Muscle of back (tissue), 11 donors: Measurements from ENCODE around the gene CHSY1. TPM values are rescaled to one million over a fixed set of nuclear protein-coding genes. Genes with fewer than 3 reads are reported as not detected.

Experiments used
- DNase-seq, 3 donors: peaks; one replicate each; pipeline versions ENCODE4 v3.0.0 to v3.0.0-alpha.2; 2013
- polyA plus RNA-seq, 10 donors: library from polyadenylated mRNA; unstranded; fragments of 120-200 nt; gene quantifications; one replicate each; pipeline ENCODE4 v1.2.1, GENCODE V29; 2013; ENCODE audit not compliant: insufficient read length in 10 of 10

CHSY1 gene
- polyA plus RNA-seq, 10 donors, result 31.2 to 48.4 (median 37.8) TPM

DNA sequence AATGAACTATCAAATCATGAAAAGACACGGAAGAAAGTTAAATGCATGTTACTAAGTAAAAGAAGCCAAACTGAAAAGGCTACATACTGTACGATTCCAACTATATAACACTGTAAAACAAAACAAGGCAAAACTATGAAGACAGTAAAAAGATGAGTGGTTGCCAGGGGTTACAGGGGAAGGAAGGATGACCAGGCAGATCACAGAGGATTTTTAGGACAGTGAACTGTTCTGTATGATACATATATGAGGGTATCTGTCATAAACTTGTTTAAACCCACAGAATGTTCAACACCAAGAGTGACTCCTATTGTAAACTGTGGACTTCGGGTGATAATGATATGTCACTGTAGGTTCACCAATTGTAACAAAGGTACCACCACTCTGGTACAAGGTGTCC, 60.6 kb downstream of the CHSY1 start:
- no peak for DNase-seq

GRCh38 chr15:101190092-101190595, 61.7 kb downstream of the CHSY1 start:
- no peak for DNase-seq

GRCh38 chr15:101189409-101190091, 62.3 kb downstream of the CHSY1 start:
- peak in 1 of 3 donors; percentile 59 for DNase-seq

DNA sequence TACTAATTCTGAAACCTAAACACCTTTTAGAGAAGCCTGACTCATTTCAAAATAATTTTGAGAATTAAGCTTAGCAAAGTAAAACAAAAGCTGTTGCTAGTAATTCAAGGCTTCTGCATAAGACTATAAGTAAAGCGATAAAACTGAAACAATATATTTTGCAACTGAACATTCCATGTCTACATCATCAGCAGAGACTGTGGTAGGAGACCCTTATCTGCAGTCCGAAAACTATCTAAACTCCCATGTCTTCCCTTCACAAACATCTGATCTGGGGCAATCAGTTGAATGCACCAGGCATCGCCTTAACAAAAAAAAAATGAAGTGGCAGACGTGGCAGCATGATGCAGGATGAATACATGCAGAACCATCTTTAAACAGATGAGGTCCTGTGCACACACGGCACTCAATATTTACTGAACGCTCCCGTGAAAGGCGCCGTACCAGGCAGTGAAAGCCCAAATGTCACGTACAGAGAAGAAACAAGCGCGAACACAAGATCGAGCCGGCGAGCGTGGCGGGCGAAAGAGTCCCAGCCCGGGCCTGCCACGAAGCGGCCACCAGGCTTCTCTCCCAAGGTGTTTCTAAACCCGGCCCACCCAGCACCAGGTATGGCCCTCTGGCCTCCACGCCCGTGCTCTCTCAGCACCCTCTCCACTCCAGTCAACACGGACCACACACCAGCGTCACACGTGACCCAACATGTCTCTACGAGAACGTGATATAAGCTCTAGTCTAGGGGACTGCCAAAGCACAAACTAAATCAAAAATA, 63.0 kb downstream of the CHSY1 start:
- DNase-seq, result peak in 1 of 3 donors; percentile 52

DNA sequence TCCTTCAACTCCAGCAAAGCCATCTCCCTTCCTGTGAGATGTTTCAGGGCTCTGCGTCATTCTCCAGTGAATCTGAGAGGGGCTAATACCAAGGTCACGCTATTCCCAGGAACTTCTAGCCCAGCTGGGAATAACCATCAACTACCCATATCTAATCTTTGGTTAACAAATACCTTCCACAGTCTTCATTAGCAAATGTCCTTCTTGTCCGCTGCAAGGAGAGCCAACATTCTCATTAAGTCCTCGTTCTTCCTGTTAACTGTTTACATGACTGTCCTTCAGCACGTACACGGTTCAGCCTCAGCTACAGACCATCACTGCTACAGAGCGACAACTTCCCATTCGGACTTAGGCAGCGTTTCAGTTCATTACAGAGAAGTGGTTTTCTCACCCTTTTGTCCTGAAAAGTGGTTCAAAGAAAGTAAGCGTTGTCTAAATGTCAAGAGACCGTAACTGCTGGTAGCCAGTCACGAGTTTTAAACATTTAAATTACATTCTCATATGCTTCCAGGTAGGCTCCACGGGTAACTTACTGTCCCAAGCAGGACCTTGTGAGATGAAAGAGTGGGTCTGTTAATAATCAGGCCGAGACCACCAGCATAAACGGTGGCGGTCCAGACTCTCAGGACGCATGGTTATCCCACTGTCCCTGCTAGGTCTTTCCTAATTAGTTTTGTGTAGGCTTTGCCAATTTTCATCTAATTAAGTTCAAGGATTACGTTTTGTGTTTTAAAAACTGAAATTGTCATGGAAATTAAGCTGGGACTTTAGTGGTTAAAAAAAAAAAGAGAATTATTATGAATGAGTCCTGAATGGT, 63.8 kb downstream of the CHSY1 start:
- peak in 1 of 3 donors; percentile 81 for DNase-seq

GRCh38 chr15:101185770-101186169, 66.1 kb downstream of the CHSY1 start:
- no peak for DNase-seq

- DNase-seq, result no peak
These were observed 66.5 kb downstream of the CHSY1 start for GRCh38 chr15:101185336-101185735.

DNA sequence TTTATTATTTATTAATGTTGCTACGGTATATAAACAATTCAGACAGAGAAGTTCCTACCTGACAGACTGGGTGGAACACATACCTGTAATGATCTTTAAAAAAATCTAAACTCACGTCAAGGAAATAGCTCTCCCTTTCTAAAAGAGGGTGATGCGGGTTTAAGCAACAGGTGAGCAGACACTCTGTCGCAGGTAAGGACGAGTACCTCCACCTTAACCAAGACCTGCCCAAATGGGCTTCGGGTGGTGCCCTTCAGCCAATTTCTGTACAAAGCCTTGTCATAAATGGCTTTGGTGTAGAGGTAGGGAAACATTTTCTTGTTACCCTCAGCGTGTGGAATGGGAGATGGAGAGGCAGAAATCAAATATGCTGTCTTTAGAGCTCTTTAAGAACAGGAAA, 67.0 kb downstream of the CHSY1 start:
- DNase-seq, result no peak

GRCh38 chr15:101183931-101184305, 67.9 kb downstream of the CHSY1 start:
- no peak for DNase-seq

GRCh38 chr15:101183226-101183930, 68.5 kb downstream of the CHSY1 start:
- DNase-seq, result peak in 2 of 3 donors; percentile 54 to 77

DNA sequence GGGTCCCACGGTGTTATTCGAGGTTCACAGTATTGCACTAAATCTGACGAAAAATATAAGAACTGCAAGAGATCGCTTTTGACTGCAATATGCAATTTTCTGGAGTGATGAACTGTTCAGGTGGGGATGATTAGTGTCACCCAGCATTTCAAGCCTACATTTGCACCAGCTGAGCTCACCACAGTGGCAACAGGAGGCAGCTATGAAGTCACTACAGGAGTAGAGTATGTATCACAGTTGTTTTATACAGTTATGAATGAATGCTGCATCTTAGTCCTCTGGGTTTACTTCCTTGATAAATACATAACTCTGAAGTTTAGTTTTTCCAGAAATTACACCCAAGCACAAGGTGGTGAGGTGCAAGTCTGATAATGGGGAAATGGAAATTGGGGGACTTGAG, 69.6 kb downstream of the CHSY1 start:
- DNase-seq, result no peak

DNA sequence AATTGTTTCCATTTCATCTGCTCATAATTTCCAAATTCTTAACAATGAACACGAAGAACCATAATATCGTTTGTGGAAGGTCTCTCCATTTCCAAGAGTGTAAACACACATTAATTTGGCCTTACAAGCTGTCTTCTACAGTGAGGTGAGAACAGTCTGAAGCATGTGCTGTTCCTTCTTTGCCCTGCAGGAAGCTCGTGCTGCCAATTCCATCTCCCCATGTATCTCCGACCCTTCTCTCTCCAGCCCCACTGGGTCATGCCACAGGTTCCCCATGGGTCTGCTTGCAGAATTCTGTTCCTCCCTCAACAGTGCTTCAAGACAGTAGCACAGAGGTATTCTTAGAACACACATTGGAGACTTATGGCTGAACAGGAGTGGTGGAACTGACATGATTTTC, 70.5 kb downstream of the CHSY1 start:
- no peak for DNase-seq

- DNase-seq, result no peak
These were observed 71.1 kb downstream of the CHSY1 start for GRCh38 chr15:101180620-101181307.

DNA sequence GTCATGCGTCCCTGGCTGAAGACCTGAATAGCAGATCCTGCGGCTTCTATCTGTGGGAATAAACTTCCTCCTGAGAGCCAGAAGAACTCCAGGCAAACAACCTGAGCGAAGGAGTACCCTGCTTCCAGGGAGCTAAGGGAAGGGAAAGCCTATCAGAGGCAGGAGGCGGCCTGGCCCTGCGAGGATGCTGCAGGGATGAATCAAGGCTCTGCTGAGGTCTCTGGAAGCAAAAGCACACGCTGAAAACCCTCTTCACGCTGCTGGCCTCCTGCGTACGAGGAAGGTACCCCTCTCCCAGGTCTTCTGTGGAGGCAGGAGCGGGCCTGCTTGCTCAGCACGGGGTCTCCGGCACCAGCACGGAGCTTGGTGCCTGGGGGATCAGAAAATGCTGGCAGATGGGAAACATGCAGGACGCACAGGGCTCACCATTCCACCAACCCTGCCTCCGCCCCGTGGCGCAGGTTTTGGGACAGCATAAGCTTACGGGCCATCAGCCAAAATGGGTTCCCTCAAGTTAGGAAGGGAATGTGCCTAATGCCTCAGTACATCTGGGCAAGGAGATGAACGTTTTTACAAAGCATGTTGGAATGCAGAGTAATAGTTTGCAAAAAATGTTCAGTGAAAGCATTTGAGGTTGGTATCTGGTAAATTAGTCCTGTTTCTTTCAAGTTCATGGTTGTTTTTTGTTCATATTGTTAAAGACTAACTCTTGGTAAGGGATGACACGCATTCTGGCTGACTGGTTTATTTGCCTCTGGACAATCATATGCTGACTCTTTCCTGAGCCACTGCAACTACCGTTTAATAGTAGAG, 72.3 kb downstream of the CHSY1 start:
- no peak for DNase-seq

GRCh38 chr15:101178931-101179330, 72.9 kb downstream of the CHSY1 start:
- DNase-seq, result no peak

DNA sequence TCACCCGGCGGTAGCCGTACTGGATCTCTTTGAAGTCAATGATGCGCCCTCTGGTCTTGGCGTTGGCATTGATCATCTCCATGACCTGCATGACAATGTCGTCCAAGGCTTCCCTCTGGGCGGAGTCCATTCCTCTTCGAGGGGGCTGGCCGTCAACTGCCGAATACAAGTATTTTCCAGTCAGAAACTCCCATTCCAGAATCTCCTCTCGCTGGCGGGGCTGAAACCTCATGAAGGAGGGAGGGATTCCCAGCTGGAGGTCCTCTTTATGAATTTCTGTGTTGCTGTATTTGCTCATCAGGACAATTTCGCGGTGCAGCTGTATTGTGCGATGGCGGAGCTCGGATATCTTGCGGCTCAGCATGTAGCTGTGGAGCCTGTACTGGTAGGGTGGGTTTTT, 73.4 kb downstream of the CHSY1 start:
- peak in 1 of 3 donors; percentile 61 for DNase-seq

DNA sequence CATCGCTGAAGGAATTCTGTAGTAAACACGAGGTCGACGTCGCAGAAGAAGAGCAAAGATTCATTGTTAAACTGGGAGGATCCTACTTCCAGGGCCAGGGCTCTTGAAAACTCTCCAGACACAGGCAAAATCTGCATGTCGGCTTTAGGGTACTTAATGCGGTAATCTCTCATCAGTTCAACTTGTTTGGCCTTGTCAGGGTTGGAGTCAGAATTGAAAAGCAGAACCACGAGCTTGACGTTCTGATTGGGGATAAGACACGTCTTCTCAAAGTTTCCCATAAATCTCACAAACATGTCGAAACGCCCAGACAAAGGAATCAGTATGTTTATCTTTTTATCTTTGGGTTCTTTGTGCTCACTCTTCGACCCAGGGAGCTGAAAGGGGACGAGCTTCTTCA, 74.0 kb downstream of the CHSY1 start:
- DNase-seq, result no peak

- DNase-seq, result no peak
These were observed 75.2 kb downstream of the CHSY1 start for GRCh38 chr15:101176625-101177024.

DNA sequence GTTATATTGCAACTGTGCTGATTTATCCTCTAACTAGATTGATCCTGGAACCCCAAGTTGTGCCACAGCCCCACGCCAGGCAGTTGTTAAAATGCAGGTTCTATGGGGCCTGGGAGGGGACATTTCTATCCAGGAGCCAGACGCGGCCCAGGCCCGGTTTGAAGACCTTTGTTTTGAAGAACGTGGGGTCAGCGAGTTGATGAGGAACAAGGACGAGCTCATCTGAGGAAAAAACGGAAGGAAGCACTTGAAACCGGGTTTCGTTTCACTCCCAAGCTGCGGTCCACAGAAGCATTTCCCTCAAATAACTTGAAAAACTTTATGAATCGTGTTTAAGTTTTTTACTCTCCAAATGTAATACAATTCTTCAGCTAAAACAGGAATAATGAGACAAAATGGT, 76.4 kb downstream of the CHSY1 start:
- DNase-seq, result no peak
